MCF 10A (cell line): Measurements from ENCODE around the gene AMHR2. TPM values are rescaled to one million over a fixed set of nuclear protein-coding genes. Genes with fewer than 3 reads are reported as not detected.

Source experiments
- BruUV-seq: library from RNA; stranded (reverse); fragments of 400-500 nt; replicated peaks from 2 replicates; lab custom pipeline; 2021; lab: Mats Ljungman, UMichigan
- CTCF ChIA-PET: fragments of 300-600 bp; sonication (Branson Sonifier 250); formaldehyde crosslinking; extraction: SDS; loops from one replicate; lab custom pipeline; 2021; ENCODE audit warnings: antibody characterized with exemption, inconsistent platforms; lab: Yijun Ruan, JAX
- POLR2A ChIA-PET: fragments of 300-600, 350-650 bp; sonication (Branson Sonifier 250); formaldehyde crosslinking; extraction: SDS; loops from one replicate; lab custom pipeline; 2020; ENCODE audit warnings: antibody characterized with exemption, inconsistent platforms; lab: Yijun Ruan, JAX
- DNase-seq: peaks from one replicate; pipeline ENCODE4 v3.0.0-alpha.2; 2018; ENCODE audit not compliant: unreplicated experiment
- H3K27ac Mint-ChIP-seq: one replicate; pipeline ENCODE4 v1.8.0; 2022; ENCODE audit warnings: mild to moderate bottlenecking, low read depth, mixed read lengths; ENCODE audit not compliant: unreplicated experiment
- H3K27me3 Mint-ChIP-seq: one replicate; pipeline ENCODE4 v1.8.0; 2022; ENCODE audit warnings: mixed read lengths; ENCODE audit not compliant: insufficient read depth, unreplicated experiment
- H3K36me3 Mint-ChIP-seq: one replicate; pipeline ENCODE4 v1.8.0; 2022; ENCODE audit warnings: mild to moderate bottlenecking, moderate library complexity, mixed read lengths; ENCODE audit not compliant: insufficient read depth, unreplicated experiment
- H3K4me1 Mint-ChIP-seq: one replicate; pipeline ENCODE4 v1.8.0; 2022; ENCODE audit warnings: mixed read lengths; ENCODE audit not compliant: insufficient read depth, unreplicated experiment
- H3K4me3 Mint-ChIP-seq: one replicate; pipeline ENCODE4 v1.8.0; 2022; ENCODE audit warnings: mild to moderate bottlenecking, moderate library complexity, mixed read lengths; ENCODE audit not compliant: unreplicated experiment
- H3K9me3 Mint-ChIP-seq: one replicate; pipeline ENCODE4 v1.8.0; 2022; ENCODE audit warnings: mixed read lengths; ENCODE audit not compliant: unreplicated experiment
- intact Hi-C: fragments of 100-400 bp; cut with micrococcal nuclease; formaldehyde crosslinking; loops from 2 replicates; pipeline ENCODE4 v1.14.1; 2022
- total RNA-seq: library from RNA; stranded (reverse); gene quantifications from 2 replicates; pipeline ENCODE4 v1.2.3, GENCODE V29; 2022
- TF ChIP-seq, protein P1 (sequence below): fragments of 200-600 bp; IDR thresholded peaks from one replicate; pipeline ENCODE4 v1.8.0; 2022; ENCODE audit warnings: antibody characterized with exemption, mild to moderate bottlenecking; ENCODE audit not compliant: unreplicated experiment

AMHR2 gene
- total RNA-seq, 1 experiment from 2014 or later, result not detected

DNA sequence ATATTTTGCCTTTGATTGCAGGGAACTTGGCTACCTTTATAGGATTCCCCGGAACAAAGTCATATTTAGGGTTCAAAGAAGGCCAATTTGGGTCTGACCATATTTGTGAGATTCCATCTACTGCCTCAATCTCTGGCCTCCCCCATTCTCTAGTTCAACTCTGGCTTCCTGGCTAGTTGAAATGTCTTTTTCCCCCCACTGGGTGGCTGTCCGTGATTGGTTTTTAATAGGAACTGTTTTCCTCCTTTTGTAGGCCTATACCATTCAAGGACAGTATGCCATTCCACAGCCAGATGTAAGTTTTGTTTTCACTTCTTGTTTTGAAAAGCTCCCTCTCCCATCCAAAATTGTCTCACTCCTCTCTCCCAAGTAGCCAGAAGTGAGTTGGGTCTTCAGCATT lies 42.0 kb downstream of the AMHR2 start:
- TF ChIP-seq, protein P1, sequence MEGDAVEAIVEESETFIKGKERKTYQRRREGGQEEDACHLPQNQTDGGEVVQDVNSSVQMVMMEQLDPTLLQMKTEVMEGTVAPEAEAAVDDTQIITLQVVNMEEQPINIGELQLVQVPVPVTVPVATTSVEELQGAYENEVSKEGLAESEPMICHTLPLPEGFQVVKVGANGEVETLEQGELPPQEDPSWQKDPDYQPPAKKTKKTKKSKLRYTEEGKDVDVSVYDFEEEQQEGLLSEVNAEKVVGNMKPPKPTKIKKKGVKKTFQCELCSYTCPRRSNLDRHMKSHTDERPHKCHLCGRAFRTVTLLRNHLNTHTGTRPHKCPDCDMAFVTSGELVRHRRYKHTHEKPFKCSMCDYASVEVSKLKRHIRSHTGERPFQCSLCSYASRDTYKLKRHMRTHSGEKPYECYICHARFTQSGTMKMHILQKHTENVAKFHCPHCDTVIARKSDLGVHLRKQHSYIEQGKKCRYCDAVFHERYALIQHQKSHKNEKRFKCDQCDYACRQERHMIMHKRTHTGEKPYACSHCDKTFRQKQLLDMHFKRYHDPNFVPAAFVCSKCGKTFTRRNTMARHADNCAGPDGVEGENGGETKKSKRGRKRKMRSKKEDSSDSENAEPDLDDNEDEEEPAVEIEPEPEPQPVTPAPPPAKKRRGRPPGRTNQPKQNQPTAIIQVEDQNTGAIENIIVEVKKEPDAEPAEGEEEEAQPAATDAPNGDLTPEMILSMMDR, result no peak
- H3K4me3 Mint-ChIP-seq, result no peak overlapping the region
- no peak overlapping the region for H3K27ac Mint-ChIP-seq
- intact Hi-C loops, result no loop called here
- H3K4me1 Mint-ChIP-seq, result peaks cover 34% of the 10 kb centered on the region
- no peak for DNase-seq
- CTCF ChIA-PET, result interaction anchor here (0.7 to 1.7 kb wide), 3 partner anchors 32 to 45 kb away, joined by 3 to 4 read pairs (median 3); no protein-coding TSS in a partner anchor
- BruUV-seq, result no TSS peak
- POLR2A ChIA-PET, result interaction anchor here (0.8 to 5.3 kb wide), 3 partner anchors 9 to 16 kb away, joined by 5 to 25 read pairs (median 5); no protein-coding TSS in a partner anchor
- H3K27me3 Mint-ChIP-seq, result no peaks in the 10 kb centered on the region
- peaks cover 100% of the 10 kb centered on the region for H3K36me3 Mint-ChIP-seq
- no peaks in the 10 kb centered on the region for H3K9me3 Mint-ChIP-seq

DNA sequence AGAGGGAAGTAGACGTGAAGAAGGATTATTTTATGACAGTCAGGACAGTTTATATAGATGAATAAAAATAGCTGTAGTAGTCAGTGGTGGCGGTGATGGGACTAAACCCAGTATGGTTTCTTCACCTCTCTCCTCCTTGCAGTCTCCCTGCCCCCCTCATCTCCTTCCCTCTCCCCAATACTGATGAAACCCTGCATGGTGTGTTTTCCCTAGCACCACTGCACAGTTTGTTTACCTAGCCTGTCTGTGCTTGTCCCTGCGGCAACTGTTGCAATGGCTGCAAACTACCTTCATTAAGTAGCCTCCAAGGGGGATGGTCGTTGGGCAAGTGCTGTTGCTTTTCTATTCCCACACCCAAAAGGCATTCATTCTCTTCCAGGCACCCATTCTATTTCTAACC lies 43.0 kb downstream of the AMHR2 start:
- ChIA-PET POLR2A (interaction anchor here (0.8 kb wide), 1 partner anchor 15 kb away, joined by 5 read pairs; no protein-coding TSS in a partner anchor), CTCF (interaction anchor here (0.7 to 1.7 kb wide), 5 partner anchors 9 to 43 kb away, joined by 3 to 5 read pairs (median 4); no protein-coding TSS in a partner anchor)
- Mint-ChIP-seq H3K9me3 (no peaks in the 10 kb centered on the region), H3K36me3 (peaks cover 100% of the 10 kb centered on the region), H3K4me1 (peaks cover 29% of the 10 kb centered on the region), H3K27me3 (no peaks in the 10 kb centered on the region), H3K27ac (no peak overlapping the region), H3K4me3 (no peak overlapping the region)
- BruUV-seq, result no TSS peak
- TF ChIP-seq, protein P1, result no peak
- DNase-seq, result peak; percentile 71
- intact Hi-C loops, result no loop called here

DNA sequence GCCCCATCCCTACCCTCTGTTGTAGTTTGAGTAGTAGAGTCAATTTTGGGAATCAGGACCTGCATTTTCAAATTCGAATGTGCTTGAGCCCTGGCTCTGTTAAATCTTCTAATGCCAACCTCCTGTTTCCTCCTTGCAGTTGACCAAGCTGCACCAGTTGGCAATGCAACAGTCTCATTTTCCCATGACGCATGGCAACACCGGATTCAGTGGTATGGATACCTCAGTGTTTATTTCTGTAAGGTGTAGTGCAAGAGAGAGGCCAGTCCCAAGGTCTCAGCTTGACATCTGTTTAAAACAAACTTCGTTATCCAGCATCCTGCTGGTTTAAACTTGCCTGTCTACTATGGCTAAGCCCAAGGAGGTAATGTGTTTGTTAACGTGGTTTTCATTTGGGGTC lies 43.4 kb downstream of the AMHR2 start:
- Mint-ChIP-seq H3K36me3 (peaks cover 100% of the 10 kb centered on the region), H3K27ac (no peak overlapping the region), H3K9me3 (no peaks in the 10 kb centered on the region), H3K4me1 (peaks cover 34% of the 10 kb centered on the region), H3K27me3 (no peaks in the 10 kb centered on the region), H3K4me3 (no peak overlapping the region)
- no TSS peak for BruUV-seq
- DNase-seq, result no peak
- POLR2A ChIA-PET, result no interaction called here
- intact Hi-C loops, result no loop called here
- TF ChIP-seq, protein P1, result no peak
- CTCF ChIA-PET, result interaction anchor here (0.7 to 1.2 kb wide), 3 partner anchors 8 to 35 kb away, joined by 3 to 5 read pairs (median 4); no protein-coding TSS in a partner anchor

DNA sequence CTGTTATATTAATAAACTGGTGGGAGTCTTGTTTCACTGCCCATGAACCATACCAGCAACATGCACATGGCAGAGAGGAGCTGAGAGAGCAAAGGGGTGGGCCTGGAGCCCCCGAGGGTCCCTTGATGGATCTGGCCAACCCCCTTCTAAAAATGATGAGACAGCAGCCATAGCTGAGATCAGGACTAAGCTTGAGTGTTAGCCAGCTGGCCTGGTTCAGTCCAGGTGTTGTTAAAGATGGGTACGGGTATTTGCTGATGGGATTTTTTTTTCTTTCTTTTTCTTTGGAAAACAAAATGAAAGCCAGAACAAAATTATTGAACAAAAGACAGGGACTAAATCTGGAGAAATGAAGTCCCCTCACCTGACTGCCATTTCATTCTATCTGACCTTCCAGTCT lies 44.2 kb downstream of the AMHR2 start:
- no peak overlapping the region for H3K4me3 Mint-ChIP-seq
- DNase-seq, result no peak
- peaks cover 100% of the 10 kb centered on the region for H3K36me3 Mint-ChIP-seq
- CTCF ChIA-PET, result interaction anchor here (0.6 to 1.2 kb wide), 4 partner anchors 8 to 338 kb away, joined by 3 to 5 read pairs (median 4); partner anchors contain the start of gene AAAS
- no peaks in the 10 kb centered on the region for H3K27me3 Mint-ChIP-seq
- TSS peak; percentile 9 for BruUV-seq
- H3K9me3 Mint-ChIP-seq, result no peaks in the 10 kb centered on the region
- peaks cover 36% of the 10 kb centered on the region for H3K4me1 Mint-ChIP-seq
- POLR2A ChIA-PET, result interaction anchor here (0.7 to 1.6 kb wide), 5 partner anchors 9 to 28 kb away, joined by 3 to 7 read pairs (median 4); no protein-coding TSS in a partner anchor
- intact Hi-C loops, result no loop called here
- TF ChIP-seq, protein P1, result no peak
- H3K27ac Mint-ChIP-seq, result no peak overlapping the region
